Mesenchymal stem cell (in vitro differentiated cells and primary cell): ENCODE data around the gene SMAD3.

Source experiments
- DNase-seq: peaks from one replicate; pipeline ENCODE4 v3.0.0-alpha.2; 2013
- H2AFZ ChIP-seq: one replicate; pipeline ENCODE4 v1.6.1; 2013; ENCODE audit warnings: low read depth, mild to moderate bottlenecking, control low read depth, inconsistent platforms, low read length, moderate library complexity
- H2AK5ac ChIP-seq: 2 replicates; pipeline ENCODE4 v1.6.1; 2013; ENCODE audit warnings: low read length, moderate library complexity, mild to moderate bottlenecking, inconsistent platforms; ENCODE audit not compliant: severe bottlenecking
- H2BK120ac ChIP-seq: one replicate; pipeline ENCODE4 v1.6.1; 2013; ENCODE audit warnings: low read depth, mild to moderate bottlenecking, inconsistent platforms, low read length, moderate library complexity
- H2BK12ac ChIP-seq, 2 experiments: one replicate each; pipeline ENCODE4 v1.6.1; 2013; ENCODE audit warnings: inconsistent platforms in 2 of 2, low read length in 2 of 2, mild to moderate bottlenecking in 2 of 2, moderate library complexity in 2 of 2, control low read depth in 1 of 2
- H2BK15ac ChIP-seq: one replicate; pipeline ENCODE4 v1.6.1; 2013; ENCODE audit warnings: mild to moderate bottlenecking, low read depth, inconsistent platforms; ENCODE audit not compliant: poor library complexity, severe bottlenecking
- H2BK5ac ChIP-seq: 2 replicates; pipeline ENCODE4 v1.6.1; 2013; ENCODE audit warnings: low read depth, mild to moderate bottlenecking, low read length, control low read depth, inconsistent platforms; ENCODE audit not compliant: poor library complexity, severe bottlenecking
- H3K14ac ChIP-seq, 2 experiments: one replicate each; pipeline ENCODE4 v1.6.1; 2013; ENCODE audit warnings: inconsistent platforms in 2 of 2, low read length in 2 of 2, control low read depth in 1 of 2, mild to moderate bottlenecking in 1 of 2, moderate library complexity in 1 of 2
- H3K18ac ChIP-seq, 2 experiments: one replicate each; pipeline ENCODE4 v1.6.1; 2013; ENCODE audit warnings: inconsistent platforms in 2 of 2, low read length in 2 of 2, control low read depth in 1 of 2, low read depth in 1 of 2, mild to moderate bottlenecking in 1 of 2
- H3K23ac ChIP-seq, 2 experiments: one replicate each; pipeline ENCODE4 v1.6.1; 2013; ENCODE audit warnings: inconsistent platforms in 2 of 2, low read length in 2 of 2, mild to moderate bottlenecking in 2 of 2, moderate library complexity in 2 of 2, control low read depth in 1 of 2
- H3K27ac ChIP-seq: 2 replicates; pipeline ENCODE4 v1.5.1; 2013; ENCODE audit warnings: mild to moderate bottlenecking, moderate library complexity, low read length, control low read depth, inconsistent platforms; ENCODE audit not compliant: poor library complexity, severe bottlenecking
- H3K27me3 ChIP-seq, 2 experiments: 2 replicates each; pipeline versions ENCODE4 v1.6.1 to v1.7.0; 2013; ENCODE audit warnings: low read length in 2 of 2, mild to moderate bottlenecking in 2 of 2, moderate library complexity in 2 of 2, control low read depth in 1 of 2, inconsistent platforms in 1 of 2; ENCODE audit not compliant: control insufficient read depth in 1 of 2, insufficient read depth in 1 of 2
- H3K36me3 ChIP-seq, 2 experiments: 2 replicates each; pipeline versions ENCODE4 v1.6.1 to v1.7.0; 2013; ENCODE audit warnings: low read length in 2 of 2, control low read depth in 1 of 2, inconsistent platforms in 1 of 2, low read depth in 1 of 2, mild to moderate bottlenecking in 1 of 2; ENCODE audit not compliant: insufficient read depth in 2 of 2, control insufficient read depth in 1 of 2
- H3K4ac ChIP-seq, 2 experiments: one replicate each; pipeline ENCODE4 v1.6.1; 2013; ENCODE audit warnings: inconsistent platforms in 2 of 2, low read length in 2 of 2, mild to moderate bottlenecking in 2 of 2, moderate library complexity in 2 of 2, control low read depth in 1 of 2, low read depth in 1 of 2
- H3K4me1 ChIP-seq: 2 replicates; pipeline ENCODE4 v1.6.1; 2013; ENCODE audit warnings: low read depth, low read length, control low read depth; ENCODE audit not compliant: control insufficient read depth, insufficient read depth
- H3K4me2 ChIP-seq: 2 replicates; pipeline ENCODE4 v1.6.1; 2013; ENCODE audit warnings: low read length, mild to moderate bottlenecking, inconsistent platforms; ENCODE audit not compliant: poor library complexity, severe bottlenecking
- H3K4me3 ChIP-seq, 2 experiments: 2 replicates each; pipeline versions ENCODE4 v1.5.1 to v1.7.0; 2013; ENCODE audit warnings: low read length in 2 of 2, mild to moderate bottlenecking in 2 of 2, control low read depth in 1 of 2, low read depth in 1 of 2; ENCODE audit not compliant: insufficient read depth in 1 of 2
- H3K79me1 ChIP-seq: replicated peaks from 2 replicates; pipeline ENCODE4 v1.6.1; 2013; ENCODE audit warnings: mild to moderate bottlenecking, control low read depth, low read length, inconsistent platforms; ENCODE audit not compliant: poor library complexity, severe bottlenecking
- H3K9ac ChIP-seq: 2 replicates; pipeline ENCODE4 v1.7.0; 2013; ENCODE audit warnings: mild to moderate bottlenecking, low read length, moderate library complexity
- H3K9me3 ChIP-seq: 2 replicates; pipeline ENCODE4 v1.7.0; 2013; ENCODE audit warnings: mild to moderate bottlenecking, low read length; ENCODE audit not compliant: control insufficient read depth
- H4K8ac ChIP-seq: one replicate; pipeline ENCODE4 v1.6.1; 2013; ENCODE audit warnings: inconsistent platforms, mild to moderate bottlenecking, low read length, moderate library complexity
- H4K91ac ChIP-seq: one replicate; pipeline ENCODE4 v1.6.1; 2013; ENCODE audit warnings: mild to moderate bottlenecking, low read length, inconsistent platforms
- WGBS: methylation state at CpG from one replicate; pipeline ENCODE4 v1.1.7; 2013; ENCODE audit warnings: mixed read lengths; 5-methylcytosine and 5-hydroxymethylcytosine counted together

Gene SMAD3

DNA sequence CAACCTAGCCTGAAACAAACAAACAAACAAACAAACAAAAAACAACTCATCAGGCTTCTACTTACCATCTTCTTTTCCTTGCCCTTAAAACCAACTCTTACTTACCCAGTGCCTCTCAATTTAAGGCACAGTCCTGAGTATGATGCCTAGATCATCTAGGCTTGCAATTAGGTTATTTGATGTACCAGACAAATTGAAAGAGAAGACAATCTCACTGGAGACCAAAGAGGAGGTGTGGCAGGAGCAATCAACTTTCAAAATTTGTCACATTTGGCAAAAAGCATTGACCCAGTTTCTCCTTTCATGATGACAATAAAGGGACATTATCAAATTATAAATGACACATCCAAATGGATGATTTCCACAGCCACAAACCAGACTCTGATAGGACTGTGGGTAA is 153.0 kb downstream of the SMAD3 start:
- Histone ChIP-seq H2BK15ac (no peak overlapping the region), H2BK12ac (no peak overlapping the region), H3K4me3 (no peak overlapping the region), H3K4ac (no peak overlapping the region), H3K14ac (no peak overlapping the region), H2AK5ac (no peak overlapping the region), H3K18ac (no peak overlapping the region), H3K9ac (no peak overlapping the region), H3K9me3 (no peaks in the 10 kb centered on the region), H3K23ac (no peak overlapping the region), H3K4me2 (no peak overlapping the region), H3K36me3 (peaks cover 0 to 34% of the 10 kb centered on the region in 2 experiments), H4K8ac (no peak overlapping the region), H2AFZ (no peak overlapping the region), H3K4me1 (no peaks in the 10 kb centered on the region), H3K27ac (no peak overlapping the region), H2BK120ac (no peak overlapping the region), H2BK5ac (no peak overlapping the region), H3K79me1 (peaks cover 15% of the 10 kb centered on the region), H3K27me3 (no peaks in the 10 kb centered on the region), H4K91ac (no peak overlapping the region)
- DNase-seq: no peak

DNA sequence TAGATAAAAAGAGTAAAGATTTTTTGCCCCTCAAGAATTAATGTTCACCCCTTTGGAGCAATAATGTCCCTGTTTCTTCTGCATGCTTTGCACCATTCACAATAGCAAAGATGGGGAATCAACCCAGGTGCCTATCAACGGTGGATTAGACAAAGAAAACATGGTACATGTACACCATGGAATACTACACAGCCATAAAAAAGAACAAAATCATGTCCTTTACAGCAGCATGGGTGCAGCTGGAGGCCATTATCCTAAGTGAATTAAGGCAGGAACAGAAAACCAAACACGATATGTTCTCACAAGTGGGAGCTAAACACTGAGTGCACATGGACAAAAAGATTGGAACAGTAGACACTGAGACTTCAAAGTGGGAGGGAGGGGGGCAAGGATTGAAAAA is 153.9 kb downstream of the SMAD3 start:
- Histone ChIP-seq H4K91ac (no peak overlapping the region), H2BK5ac (no peak overlapping the region), H4K8ac (no peak overlapping the region), H3K14ac (no peak overlapping the region), H3K9ac (no peak overlapping the region), H2BK12ac (no peak overlapping the region), H3K79me1 (peaks cover 17% of the 10 kb centered on the region), H3K27ac (no peak overlapping the region), H3K4me2 (no peak overlapping the region), H3K4ac (no peak overlapping the region), H3K27me3 (no peaks in the 10 kb centered on the region), H2AFZ (no peak overlapping the region), H3K18ac (no peak overlapping the region), H2BK120ac (no peak overlapping the region), H3K4me1 (no peaks in the 10 kb centered on the region), H3K9me3 (no peaks in the 10 kb centered on the region), H2BK15ac (no peak overlapping the region), H3K23ac (no peak overlapping the region), H3K36me3 (peaks cover 0 to 37% of the 10 kb centered on the region in 2 experiments), H2AK5ac (no peak overlapping the region), H3K4me3 (no peak overlapping the region)
- DNase-seq: no peak
- 98% methylated on average over 2 of the region's 2 CpGs for WGBS

DNA sequence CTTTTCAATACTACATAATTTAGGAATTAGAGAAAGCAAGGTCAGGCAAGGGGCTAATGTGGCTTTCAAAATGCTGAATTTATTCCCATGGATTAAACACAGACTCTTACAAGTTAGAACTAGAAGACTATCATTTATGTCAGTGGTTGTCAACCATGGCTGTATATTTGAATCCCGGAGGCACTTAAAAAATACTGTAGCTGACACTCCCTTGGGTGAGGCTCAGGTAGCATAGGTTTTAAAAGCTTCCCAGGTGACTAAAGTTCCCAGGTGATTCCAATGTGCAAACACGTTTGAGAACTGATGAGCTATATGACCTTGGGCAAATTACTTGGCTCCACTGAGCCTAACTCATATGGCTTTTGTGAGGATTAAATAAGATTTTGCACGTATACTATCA is 159.5 kb downstream of the SMAD3 start:
- Histone ChIP-seq H2AK5ac (no peak overlapping the region), H3K4me2 (no peak overlapping the region), H3K18ac (no peak overlapping the region), H3K23ac (no peak overlapping the region), H3K4ac (no peak overlapping the region), H2AFZ (no peak overlapping the region), H3K36me3 (peaks cover 0 to 34% of the 10 kb centered on the region in 2 experiments), H2BK120ac (no peak overlapping the region), H3K4me3 (no peak overlapping the region), H3K27me3 (no peaks in the 10 kb centered on the region), H3K4me1 (no peaks in the 10 kb centered on the region), H2BK15ac (no peak overlapping the region), H4K8ac (no peak overlapping the region), H3K14ac (no peak overlapping the region), H3K9ac (no peak overlapping the region), H2BK5ac (no peak overlapping the region), H3K27ac (no peak overlapping the region), H3K79me1 (peaks cover 19% of the 10 kb centered on the region), H2BK12ac (no peak overlapping the region), H4K91ac (no peak overlapping the region), H3K9me3 (no peaks in the 10 kb centered on the region)
- no peak for DNase-seq
- WGBS: 99% methylated on average over 3 of the region's 3 CpGs

DNA sequence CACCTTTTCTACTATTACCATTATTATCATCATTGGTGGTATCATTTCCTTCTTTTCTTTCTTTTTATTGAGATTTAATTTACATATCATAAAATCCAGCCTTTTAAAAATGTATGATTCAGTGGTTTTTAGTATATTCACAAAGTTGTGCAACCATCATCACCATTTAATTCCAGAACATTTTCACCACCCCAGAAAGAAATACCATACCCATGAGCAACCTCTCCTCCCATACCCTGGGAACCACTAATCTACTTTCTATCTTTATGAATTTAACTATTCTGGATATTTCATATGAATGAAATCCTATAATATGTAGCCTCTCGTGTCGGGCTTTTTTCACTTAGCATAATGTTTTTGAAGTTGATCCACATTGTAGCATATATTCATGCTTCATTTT is 159.9 kb downstream of the SMAD3 start:
- no peak for DNase-seq
- no peak overlapping the region for H2BK12ac ChIP-seq
- no peak overlapping the region for H3K23ac ChIP-seq
- no peak overlapping the region for H2BK5ac ChIP-seq
- WGBS: no CpG with 5 or more reads among the region's 2 CpGs
- H2AFZ ChIP-seq: no peak overlapping the region
- no peak overlapping the region for H3K14ac ChIP-seq
- H2BK15ac ChIP-seq: no peak overlapping the region
- no peak overlapping the region for H3K4me2 ChIP-seq
- H3K27me3 ChIP-seq: no peaks in the 10 kb centered on the region
- no peak overlapping the region for H3K4ac ChIP-seq
- no peak overlapping the region for H3K18ac ChIP-seq
- no peaks in the 10 kb centered on the region for H3K4me1 ChIP-seq
- no peak overlapping the region for H4K91ac ChIP-seq
- H3K27ac ChIP-seq: no peak overlapping the region
- H3K9me3 ChIP-seq: no peaks in the 10 kb centered on the region
- no peak overlapping the region for H3K9ac ChIP-seq
- H3K79me1 ChIP-seq: peaks cover 19% of the 10 kb centered on the region
- H3K36me3 ChIP-seq: peaks cover 0 to 34% of the 10 kb centered on the region in 2 experiments
- H4K8ac ChIP-seq: no peak overlapping the region
- H3K4me3 ChIP-seq: no peak overlapping the region
- H2AK5ac ChIP-seq: no peak overlapping the region
- no peak overlapping the region for H2BK120ac ChIP-seq
